ENCODE data around the gene TRPC1.

Gene TRPC1

DNA sequence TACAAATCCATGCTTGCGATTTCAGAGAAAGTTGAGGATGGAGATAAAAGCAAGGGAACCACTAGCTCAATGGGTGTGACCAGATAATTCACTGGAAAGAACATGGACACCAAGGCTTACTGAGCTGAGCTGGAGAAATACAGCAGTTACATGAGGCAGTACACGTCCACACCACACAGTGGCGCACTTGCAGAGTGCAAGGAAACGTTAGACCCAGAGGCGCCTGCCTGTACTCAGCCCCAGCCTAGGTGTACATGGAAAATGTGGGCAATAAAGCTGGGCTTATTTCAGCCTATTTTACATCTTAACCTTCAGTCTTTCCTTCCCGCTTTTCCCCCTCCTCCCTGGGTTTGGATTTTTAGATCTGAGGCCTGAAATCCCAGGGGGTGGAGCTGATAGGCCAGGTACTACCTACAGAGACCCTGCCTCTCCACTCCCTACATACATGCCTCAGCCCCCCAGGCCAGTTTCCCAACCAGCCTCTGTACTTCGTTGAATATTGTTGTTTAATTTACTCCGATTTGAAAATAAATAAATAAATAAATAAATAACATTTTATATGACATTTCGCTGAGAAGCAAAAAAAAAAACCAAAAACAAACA, 105.0 kb downstream of the TRPC1 start:
- DNase-seq (ENCODE audit: low read depth in 2 of 3, low spot score in 1 of 3): peak; percentile 56 to 73 (median 64)

DNA sequence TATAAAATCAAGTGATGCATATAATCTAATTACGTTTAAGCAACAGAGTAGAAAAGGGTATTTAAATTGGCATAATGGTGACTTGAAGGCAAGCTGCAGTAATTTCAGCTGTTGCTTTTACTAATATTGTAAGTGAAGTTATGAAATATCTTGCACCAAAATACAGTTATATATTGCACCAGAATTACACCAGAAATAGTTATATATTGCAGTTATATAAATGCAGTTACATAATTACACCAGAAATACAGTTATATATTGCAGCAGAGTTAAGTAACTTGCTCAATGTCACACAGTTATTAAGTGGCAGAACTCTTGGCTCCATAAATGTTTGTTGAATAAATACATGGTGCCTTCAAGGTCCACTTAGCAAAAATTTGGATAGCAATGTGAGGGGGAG, 113.7 kb downstream of the TRPC1 start:
- no peak for DNase-seq (ENCODE audit: low read depth in 2 of 3, low spot score in 1 of 3)

DNA sequence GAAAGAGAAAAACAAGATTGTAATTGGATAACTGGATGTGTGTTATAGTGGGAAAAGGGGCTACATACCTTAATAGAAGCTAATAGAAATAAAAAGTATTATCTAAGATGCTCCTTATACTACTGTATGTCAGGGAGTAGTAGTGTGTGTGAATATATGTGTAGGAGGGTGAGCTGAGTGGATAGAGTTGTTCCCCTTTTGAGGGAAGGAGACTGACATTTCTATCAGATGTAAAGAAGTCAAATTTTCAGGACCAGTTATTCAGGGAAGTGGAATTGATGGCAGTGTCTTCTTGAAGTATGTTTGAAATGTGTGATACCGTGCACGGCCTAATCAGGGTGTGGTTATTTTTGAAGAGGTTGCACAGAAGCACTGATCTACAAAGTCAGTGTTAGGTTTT, 116.0 kb downstream of the TRPC1 start:
- DNase-seq (ENCODE audit: low read depth in 2 of 3, low spot score in 1 of 3): no peak

DNA sequence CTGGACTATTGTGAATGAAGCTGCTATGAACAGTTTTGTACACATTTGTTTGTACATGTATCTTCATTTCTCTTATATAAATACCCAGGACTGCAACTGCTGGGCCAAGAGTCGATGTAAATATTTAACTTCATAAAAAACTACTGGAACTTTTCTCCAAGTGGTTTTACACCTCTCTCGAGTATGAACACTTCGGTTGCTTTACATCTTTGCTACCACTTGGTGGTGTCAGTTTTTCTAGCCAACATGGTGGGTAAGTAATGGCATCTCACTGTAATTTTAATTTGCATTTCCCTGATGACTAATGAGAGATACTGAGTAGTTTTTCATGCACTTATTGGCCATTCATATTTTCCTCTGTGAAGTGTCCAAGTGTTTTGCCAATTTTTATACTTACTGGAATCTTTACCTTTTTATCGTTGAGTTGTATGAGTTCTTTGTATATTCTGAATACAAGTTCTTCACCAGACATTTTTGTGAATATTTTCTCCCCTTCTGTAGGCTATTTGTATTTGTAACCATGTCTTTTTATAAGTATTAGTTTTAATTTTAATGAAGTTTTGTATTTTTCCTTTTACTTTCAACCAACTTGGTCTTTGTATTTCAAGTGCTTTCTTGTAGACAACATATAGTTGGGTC, 120.6 kb downstream of the TRPC1 start:
- DNase-seq (ENCODE audit: low read depth in 2 of 3, low spot score in 1 of 3): no peak

DNA sequence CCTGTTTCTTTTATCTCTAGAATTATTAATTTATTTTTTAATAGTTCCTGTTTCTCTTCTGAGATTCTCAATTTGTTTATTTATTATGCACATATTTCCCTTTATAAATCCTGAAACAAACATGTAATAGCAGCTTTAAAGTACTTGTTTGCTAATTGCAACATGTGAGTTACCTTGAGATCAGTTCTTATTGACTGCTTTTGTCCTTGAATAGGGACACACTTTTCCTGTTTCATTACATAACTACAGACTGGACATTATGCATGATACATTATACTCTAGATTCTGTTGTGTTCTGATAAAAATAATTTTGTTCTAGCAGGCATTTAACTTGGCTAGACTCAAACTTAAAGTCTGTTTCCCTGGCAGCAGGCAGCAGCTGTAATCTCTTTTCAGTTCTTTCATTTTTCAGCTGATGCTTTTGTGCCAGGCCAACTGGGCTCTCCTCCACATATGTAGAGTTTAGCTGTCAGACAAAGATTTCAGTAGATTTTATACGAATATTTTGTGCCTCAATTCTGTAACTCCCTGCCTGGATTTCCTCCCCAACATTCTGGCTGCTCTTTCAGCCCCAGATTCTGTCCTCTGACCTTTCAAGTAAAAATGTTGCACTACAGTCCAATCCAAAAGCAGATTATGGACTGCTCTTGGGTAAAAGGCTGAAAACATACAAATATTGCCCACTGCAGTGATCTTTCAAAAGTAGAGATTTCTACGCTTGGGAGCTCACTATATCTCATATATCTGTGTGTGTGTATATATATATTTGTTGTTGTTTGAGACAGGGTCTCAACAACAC, 123.1 kb downstream of the TRPC1 start:
- no peak for DNase-seq (ENCODE audit: low read depth in 2 of 3, low spot score in 1 of 3)

DNA sequence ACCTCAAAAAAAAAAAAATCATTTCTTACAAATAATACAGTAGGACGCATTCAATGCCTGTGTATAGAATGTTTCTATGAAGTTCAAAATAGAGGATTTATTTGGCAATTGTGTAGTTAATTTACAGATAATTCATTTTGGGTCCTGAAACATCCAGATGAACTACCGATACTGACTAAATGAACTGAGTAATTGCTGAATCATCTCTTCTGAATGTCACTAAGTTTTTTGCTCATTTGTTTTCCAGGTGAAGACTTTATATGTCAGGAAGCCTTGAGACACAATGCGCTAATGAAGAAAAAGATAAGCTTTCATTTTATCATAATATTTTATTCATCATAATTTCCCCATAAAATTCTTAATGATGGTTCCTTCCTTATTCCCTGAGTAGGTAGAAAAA, 125.3 kb downstream of the TRPC1 start:
- DNase-seq (ENCODE audit: low read depth in 2 of 3, low spot score in 1 of 3): no peak

DNA sequence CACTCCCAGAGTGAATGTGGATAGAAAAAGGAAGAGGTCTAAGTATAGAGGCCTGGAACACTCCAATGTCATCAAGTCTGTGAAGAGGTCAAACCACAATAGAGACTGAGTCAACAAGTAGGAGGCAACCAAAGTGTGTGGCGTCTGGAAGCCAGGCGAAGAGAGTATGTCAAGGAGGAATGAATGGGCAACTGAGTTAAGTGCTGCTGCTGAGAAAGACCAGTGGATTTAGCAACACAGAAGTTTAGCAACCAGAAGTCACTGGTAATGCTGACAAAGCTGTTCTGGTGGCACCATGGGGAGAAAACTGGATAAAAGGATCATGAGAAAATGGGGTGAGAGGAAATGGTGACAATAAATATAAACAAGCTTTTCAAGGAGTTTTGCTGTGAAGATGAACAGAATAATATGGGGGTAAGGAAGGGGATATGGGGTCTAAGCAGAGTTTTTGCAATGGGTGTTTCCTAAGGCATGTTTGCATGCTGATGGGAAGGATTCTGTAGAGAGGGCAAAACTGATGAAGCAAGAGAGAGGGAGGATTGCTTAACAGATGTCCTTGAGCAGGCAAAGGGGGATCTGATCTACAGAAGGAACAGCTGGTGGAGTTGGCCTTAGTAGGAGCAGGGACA, 126.7 kb downstream of the TRPC1 start:
- DNase-seq (ENCODE audit: low read depth in 2 of 3, low spot score in 1 of 3): peak in 1 of 3 donors; percentile 18

DNA sequence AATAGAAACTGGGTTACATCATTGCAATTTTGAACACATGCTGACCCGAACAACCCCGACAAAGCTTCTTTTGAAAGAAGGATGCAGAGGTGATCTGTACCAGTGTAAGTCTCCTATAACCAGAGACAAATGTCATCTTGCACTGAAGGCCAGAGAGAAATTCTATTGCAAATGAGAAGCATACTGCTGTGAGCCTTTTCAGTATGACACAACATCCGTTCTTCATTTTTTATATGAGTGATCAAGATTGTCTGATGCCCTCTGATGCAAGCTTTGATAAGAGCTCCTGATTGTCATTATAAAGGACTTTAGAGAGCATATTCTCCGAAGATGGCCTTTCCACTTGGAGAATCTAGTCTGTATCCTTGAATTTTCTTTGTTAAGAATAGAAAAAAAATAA, 128.2 kb downstream of the TRPC1 start:
- no peak for DNase-seq (ENCODE audit: low read depth in 2 of 3, low spot score in 1 of 3)

DNA sequence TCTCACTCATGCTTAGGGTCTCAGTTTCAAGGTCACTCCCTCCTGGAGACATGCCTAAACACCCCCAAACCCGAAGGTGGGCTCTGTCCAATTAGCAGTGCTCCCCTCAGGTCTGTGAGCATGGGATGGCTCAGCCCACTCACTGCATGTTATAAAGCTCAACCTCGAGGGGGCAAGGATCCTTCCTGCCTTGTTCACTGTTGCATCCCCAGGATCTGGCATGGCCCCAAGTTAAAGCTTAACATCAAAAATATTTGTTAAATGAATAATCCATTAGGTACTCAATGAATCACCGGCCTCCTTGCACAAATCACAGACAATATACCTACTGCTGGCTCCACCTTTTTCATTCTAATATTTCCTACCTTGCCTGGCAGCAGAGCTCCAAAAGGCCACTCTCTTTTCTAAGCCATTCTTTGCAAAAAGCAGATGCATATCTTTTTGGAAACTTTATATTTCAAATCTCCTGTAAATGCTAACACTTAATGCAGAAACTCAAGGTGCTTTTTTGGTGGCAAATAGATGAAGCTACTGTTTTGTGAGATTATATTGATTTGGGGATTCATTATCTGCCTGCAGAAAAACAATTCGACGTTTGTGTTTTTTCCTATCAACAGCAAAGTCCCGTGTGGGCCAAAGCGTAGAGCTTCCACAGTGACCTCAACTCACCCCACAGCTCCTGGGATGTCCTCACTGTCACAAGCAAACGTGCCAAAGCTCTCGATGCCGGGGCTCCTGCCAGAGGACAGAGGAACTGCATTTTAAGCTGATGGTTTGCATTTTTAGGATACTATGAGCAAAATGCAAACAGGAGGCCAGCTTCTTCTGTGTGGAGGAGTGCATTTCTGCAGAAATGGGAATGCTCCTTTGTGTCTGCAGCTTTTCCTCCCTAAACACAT, 129.7 kb downstream of the TRPC1 start:
- no peak for DNase-seq (ENCODE audit: low read depth in 2 of 3, low spot score in 1 of 3)

DNA sequence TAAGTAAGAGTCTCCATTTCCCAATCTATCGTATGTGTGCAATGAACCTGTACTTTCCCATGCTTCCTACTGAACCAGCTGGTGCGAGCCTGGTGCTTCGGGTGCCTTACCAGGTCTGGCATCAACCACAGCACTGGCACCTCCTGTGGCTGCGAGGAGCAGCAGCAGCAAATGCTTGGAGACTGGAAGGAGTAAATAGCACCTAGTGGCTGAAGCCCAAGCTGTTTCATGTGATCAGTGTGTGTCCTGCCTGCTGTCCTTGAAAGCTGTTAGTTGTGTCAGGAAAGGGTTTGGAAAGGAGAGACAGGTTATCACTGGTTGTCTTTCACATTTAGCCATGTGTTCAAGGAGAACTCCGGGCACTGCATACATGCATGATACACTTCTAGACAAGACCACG, 133.2 kb downstream of the TRPC1 start:
- no peak for DNase-seq (ENCODE audit: low read depth in 2 of 3, low spot score in 1 of 3)

All from stimulated activated CD4-positive, alpha-beta T cell treated with anti-CD3 and anti-CD28 coated beads, Interleukin-12 subunit alpha, Interleukin-12 subunit beta, amount 100 ng/mL, for 48 hours (primary cell).